ENCODE measurements around the gene IL16.

DNA sequence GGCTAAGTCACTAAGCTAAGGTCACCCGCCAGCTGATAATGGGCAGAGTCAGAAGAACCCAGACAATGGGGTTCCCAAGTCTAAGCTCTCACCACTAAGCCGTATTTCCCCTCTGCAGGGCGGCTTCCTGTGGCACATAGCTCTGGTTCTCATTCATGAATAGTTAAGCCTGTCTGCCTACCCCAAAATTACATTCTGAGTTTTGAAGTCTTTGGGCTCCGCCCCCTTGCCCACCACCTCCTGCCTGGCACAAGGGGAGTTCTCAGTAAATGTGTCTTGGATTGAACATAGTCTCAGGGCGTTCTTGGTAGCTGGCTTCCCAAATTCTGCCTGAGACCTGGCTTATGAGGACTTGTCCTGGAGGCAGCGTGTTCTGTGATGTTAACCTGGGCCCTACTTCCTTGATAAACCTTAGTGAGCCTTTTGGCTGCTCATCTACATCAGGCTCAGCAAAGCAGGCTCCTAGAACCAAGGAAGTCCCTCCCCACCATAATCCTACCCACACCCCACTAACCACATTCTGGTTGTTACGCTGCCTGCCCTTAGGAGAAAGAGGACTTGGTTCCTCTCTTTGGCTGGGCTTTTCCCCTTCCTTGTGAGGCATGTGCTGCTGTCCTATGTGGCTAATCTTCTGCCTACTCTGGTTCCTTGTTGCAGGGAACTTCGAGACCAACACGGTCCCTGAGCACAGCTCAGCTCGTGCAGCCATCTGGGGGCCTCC lies 72.4 kb downstream of the IL16 start:
- TF ChIP-seq, protein P1, sequence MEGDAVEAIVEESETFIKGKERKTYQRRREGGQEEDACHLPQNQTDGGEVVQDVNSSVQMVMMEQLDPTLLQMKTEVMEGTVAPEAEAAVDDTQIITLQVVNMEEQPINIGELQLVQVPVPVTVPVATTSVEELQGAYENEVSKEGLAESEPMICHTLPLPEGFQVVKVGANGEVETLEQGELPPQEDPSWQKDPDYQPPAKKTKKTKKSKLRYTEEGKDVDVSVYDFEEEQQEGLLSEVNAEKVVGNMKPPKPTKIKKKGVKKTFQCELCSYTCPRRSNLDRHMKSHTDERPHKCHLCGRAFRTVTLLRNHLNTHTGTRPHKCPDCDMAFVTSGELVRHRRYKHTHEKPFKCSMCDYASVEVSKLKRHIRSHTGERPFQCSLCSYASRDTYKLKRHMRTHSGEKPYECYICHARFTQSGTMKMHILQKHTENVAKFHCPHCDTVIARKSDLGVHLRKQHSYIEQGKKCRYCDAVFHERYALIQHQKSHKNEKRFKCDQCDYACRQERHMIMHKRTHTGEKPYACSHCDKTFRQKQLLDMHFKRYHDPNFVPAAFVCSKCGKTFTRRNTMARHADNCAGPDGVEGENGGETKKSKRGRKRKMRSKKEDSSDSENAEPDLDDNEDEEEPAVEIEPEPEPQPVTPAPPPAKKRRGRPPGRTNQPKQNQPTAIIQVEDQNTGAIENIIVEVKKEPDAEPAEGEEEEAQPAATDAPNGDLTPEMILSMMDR (conservative IDR thresholded peaks at IDR 0.05; ENCODE audit: low read depth, low read length), result no peak
- no peak for TF ChIP-seq EZH2 (IDR thresholded peaks at IDR 0.05; ENCODE audit: borderline replicate concordance, low read depth, low read length, poor library complexity, severe bottlenecking)
